Right lung (tissue), 5 donors: ENCODE results near the gene SLC6A7. TPM values are rescaled to one million over a fixed set of nuclear protein-coding genes. Genes with fewer than 3 reads are reported as not detected.
"Not testable (repeated sequence)": the region's sequence is repeated elsewhere in the genome, so short reads cannot be mapped to it uniquely, and the experiment has no call there.

ENCODE experiments used
- DNase-seq, 2 donors: peaks; one replicate each; pipeline ENCODE4 v3.0.0-alpha.2; 2013
- polyA plus RNA-seq, 5 donors: library from polyadenylated mRNA; unstranded; fragments of 120-200 nt; gene quantifications; one replicate each; pipeline versions ENCODE4 v1.2.1 to v1.2.3, GENCODE V29; 2013; ENCODE audit warnings: inconsistent platforms in 1 of 5, low replicate concordance in 1 of 5; ENCODE audit not compliant: insufficient read length in 5 of 5, insufficient read depth in 1 of 5

The SLC6A7 gene
- polyA plus RNA-seq, 5 donors = 0.04 to 0.05 TPM; not detected in 3

- DNase-seq = no peak
Measured at GRCh38 chr5:150217038-150217437, 27.2 kb downstream of the SLC6A7 start.

GRCh38 chr5:150217873-150218692 is 28.2 kb downstream of the SLC6A7 start:
- peak; percentile 61 to 85 for DNase-seq

- no peak for DNase-seq
Measured at GRCh38 chr5:150218693-150219035, 28.8 kb downstream of the SLC6A7 start.

DNA sequence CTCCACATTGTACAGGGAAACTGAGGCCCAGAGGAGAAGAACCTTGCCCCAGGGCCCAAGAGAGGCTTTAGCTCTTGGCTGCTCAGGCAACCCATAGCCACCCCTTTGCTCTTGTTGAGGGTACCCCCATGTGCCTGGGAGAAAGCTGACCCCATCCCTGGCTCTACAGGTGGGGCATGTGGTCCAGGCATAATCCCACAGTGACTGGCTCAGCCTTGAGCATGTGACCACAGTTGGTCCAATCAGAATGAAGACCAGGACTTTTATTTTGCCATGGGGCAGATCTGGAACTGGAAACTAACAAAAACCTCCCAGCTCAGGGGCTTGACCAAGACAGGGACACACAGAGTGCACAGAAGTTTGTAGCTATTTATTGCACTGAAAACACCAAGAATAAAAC is 29.3 kb downstream of the SLC6A7 start:
- no peak for DNase-seq

DNA sequence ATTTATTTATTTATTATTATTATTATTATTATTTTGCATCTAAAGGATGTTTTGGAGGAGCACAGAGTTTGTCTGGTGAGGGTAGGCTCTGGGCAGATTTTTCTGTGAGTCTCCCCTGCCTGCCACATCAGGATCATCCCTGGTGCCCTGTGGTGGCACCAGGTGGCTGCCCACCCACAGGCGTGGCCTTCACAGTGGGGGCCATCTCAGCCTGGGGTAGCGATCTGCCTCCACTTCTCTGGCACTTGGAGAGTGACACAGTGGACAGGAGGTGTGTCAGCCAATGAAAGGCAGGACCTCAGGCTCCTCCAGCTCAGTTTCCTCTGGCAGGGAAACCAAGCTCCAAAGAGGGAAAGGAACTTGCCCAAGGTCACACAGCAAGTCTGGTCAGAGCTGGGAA is 30.0 kb downstream of the SLC6A7 start:
- DNase-seq = no peak

- DNase-seq = no peak
Measured at GRCh38 chr5:150221471-150221870, 31.6 kb downstream of the SLC6A7 start.

DNA sequence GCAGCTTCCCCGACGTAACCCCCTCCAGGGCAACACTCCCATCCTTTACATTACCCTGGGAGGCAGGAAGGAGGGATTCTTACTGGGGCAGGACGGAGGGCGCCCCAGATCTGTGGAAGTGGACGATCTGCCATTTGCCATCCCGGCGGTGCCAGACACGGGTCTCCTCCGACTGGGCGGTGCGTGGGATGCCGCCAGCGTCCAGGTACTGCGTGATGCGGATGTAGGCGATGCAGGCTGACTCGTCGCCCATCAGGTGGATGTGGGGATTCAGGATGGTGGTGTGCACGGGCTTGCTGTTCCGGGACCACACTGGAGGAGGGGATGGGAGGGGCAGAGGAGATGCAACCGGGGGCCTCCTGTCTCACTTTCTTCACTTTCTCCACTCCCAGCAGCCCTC is 33.0 kb downstream of the SLC6A7 start:
- no peak for DNase-seq

DNA sequence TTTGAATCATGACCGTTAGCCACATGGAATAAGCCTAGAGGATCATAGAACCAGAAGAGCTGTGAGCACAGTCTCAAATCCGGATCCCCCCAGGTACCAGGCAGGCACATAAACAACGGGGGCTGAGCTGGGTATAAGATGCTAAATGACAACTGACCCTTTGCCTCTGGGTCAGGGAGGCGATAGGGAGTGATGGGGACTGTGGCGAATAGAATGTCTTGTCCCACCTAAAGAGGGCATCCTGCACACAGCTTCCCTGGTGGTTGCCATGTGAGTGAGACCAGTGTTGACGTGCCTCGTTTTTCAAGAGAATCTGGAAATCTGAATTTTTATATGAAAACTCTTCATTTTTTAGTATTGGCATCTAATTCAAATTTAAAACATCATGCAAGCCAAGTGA is 33.6 kb downstream of the SLC6A7 start:
- DNase-seq = no peak

DNA sequence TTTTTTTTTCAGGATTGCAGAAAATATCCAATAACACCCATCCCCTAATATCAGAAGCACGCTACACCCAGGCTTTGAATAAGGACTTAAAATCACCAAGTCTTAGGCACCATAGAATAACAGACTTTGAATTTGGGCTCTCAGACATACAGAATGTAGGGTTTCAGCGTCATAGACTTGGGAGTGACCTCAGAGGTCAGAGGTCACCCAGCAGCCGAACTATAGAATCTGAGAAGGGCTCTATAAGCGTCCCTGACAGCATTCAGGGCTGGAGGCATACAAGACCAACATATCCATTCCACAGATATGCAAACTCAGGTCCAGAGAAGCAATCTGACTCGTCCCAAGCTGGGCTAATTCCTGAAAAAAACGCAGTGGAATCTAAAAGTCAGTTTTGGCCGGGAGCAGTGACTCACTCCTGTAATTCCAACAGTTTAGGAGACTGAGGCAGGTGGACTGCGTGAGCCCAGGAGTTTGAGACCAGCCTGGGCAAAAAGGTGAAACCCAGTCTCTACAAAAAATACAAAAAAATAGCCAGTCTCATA is 34.7 kb downstream of the SLC6A7 start:
- DNase-seq = no peak

DNA sequence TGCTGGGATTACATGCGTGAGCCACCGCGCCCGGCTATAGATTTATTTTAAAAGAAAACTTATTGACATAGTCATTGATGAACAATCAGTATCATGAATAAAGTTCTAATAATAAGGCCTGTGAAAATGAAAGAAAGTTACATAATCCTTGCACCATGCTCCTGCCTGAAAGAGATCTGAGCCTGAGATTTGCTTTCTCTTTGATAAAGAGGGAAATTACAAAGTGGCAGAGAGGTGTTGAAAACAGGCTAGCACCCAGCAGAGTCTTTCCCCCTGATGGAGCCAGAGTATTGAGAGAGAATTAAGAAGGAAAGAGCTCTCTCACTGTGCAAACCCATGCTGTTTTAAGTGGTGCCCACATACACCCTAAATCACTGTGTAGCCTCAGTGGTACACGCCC is 37.2 kb downstream of the SLC6A7 start:
- DNase-seq = no peak

GRCh38 chr5:150227606-150228273 is 37.9 kb downstream of the SLC6A7 start:
- DNase-seq = no peak

DNA sequence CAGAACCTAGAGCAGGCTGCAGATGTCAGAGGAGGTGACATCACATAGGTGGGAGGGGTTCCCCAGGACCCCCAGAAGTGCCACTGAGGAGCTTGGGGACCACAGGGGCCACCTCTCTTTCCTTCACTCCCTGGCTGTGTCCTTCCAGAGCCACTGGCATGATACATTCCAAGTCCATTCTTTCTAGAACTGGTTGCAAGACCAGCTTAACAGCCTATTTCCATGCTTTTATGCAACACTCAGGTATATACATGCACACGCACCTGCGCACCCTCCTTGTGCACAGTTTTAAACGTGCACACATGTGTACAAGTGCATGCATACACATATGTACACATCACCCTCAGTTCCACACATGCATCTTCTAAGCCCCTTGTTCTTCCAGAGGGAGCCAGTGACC is 39.7 kb downstream of the SLC6A7 start:
- no peak for DNase-seq

DNA sequence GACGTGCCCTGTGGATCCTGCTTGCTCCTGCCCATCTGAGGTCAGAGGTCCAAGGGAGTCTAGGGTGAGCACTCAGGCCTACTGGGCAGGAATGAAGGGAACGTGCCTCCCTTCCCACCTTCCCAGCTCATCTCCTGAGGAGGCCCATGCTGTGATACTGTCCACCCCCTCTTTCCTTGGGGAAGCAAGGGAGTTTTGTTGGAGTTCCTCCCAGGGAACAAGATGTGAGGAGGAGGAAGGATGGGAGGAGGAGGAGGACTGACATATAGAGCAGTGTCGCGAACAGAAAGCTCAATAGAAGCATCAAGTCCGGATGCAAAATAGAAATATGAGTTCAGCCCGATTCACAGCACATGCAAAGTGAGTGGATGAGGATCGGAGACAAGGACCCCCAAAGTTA is 41.0 kb downstream of the SLC6A7 start:
- no peak for DNase-seq

DNA sequence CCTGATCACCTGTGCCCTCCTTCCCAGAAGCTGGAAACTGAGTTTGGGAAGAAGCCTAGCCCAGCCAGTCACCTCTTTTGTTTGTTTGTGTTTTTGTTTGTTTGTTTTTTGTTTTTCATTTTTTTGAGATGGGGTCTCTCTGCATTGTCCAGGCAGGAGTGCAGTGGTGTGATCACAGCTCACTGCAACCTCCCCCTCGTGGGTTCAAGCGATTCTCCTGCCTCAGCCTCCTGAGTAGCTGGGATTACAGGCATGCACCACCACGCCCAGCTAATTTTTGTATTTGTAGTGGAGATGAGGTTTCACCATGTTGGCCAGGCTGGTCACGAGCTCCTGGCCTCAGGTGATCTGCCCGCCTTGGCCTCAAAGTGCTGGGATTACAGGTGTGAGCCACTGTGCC is 43.8 kb downstream of the SLC6A7 start:
- not testable (repeated sequence) for DNase-seq

- no peak for DNase-seq
Measured at GRCh38 chr5:150234576-150235499, 45.0 kb downstream of the SLC6A7 start.

GRCh38 chr5:150235500-150235854 is 45.6 kb downstream of the SLC6A7 start:
- DNase-seq = no peak

GRCh38 chr5:150236313-150236712 is 46.5 kb downstream of the SLC6A7 start:
- no peak for DNase-seq

GRCh38 chr5:150236981-150237754 is 47.3 kb downstream of the SLC6A7 start:
- DNase-seq = no peak

GRCh38 chr5:150238646-150239045 is 48.8 kb downstream of the SLC6A7 start:
- DNase-seq = no peak

DNA sequence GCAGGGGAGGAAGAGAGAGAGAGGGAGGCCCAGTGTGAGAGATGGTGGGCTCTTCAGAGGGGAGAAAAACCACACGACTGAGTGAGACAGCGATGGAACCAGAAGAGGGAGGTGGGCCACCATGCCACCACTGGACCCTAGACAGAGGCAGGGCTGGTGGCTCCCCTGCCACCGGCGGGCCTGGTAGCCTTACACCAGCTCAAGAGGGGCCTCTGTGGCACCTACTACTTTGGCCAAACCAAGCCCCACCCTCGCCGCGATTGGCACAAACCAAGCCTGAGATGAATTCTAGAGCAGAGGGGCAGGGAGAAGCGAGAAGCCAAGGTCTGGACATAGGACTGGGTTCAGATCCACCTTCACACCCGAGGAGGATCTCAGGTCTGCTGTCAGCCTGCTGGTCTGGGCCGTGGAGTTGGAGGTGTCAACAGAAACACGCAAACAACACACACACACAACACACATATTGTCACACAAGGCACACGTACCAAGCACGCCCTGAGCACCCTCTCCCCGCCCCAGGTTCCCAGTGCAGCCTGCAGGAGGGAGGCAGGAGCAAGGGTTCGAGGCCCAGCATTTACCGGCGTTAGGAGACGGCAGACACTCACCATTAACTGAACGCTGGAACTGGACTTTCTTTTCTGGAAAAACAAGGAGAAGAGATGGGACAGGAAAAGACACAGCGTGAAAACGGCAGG is 49.4 kb downstream of the SLC6A7 start:
- no peak for DNase-seq

DNA sequence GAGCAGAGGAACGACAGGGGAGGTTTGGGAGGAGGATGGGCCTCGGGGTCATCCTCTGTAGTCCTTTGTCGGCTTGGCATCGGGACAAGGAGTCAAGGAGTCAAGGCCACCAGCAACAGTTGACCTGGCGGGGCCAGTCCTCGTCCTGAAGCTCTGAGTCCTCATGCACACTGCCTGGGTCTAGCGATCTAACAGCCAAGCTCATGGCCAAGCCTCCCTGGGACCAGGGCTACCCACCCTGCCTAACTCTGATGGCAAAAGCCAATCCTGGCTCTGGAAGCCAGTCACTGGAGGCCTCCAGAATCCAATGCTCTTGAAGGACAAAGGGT is 49.9 kb downstream of the SLC6A7 start:
- no peak for DNase-seq
